ENCODE data around the gene RPN1. TPM values are rescaled to one million over a fixed set of nuclear protein-coding genes. Genes with fewer than 3 reads are reported as not detected.
A peak's percentile ranks its signal among the peaks of the same experiment; 100 is the strongest.

RPN1 gene
- total RNA-seq, 3 donors from 2014 or later (not counting 1 experiment from before 2014, with no cell fraction given) = 90.5 to 130 (median 92.1) TPM

- DNase-seq = no peak
- intact Hi-C loops (cut with micrococcal nuclease) = loop anchor here (10.0 kb wide), 1 partner anchor 631 kb away; the partner anchor contains the start of gene COPG1
- H3K9me3 ChIP-seq (ENCODE audit: control insufficient read depth, insufficient read depth, low read length) = no peaks in the 10 kb centered on the region
- Mint-ChIP-seq H3K36me3 (no peaks in the 10 kb centered on the region), H3K4me3 (no peak overlapping the region), H3K27ac (peak overlapping the region in 1 of 2 donors; percentile 35), H3K4me1 (peaks cover 17 to 34% of the 10 kb centered on the region in 2 donors), H3K27me3 (ENCODE audit: low read depth in 2 of 2) (no peaks in the 10 kb centered on the region), H3K9me3 (no peaks in the 10 kb centered on the region)
- H3K27me3 ChIP-seq (ENCODE audit: control insufficient read depth, insufficient read depth, low read length) = no peaks in the 10 kb centered on the region
- peaks cover 22% of the 10 kb centered on the region for H3K4me1 ChIP-seq (ENCODE audit: control insufficient read depth, insufficient read depth, low read length)
- no peak for ATAC-seq
- H3K27ac ChIP-seq (ENCODE audit: low read length) = no peak overlapping the region
- no peak overlapping the region for H3K4me3 ChIP-seq (ENCODE audit: low read length)
- WGBS (ENCODE audit: insufficient coverage) = 100% methylated on average over 1 of the region's 1 CpG
- TF ChIP-seq CTCF (IDR thresholded peaks at IDR 0.05) = no peak
- H3K36me3 ChIP-seq (ENCODE audit: control insufficient read depth, insufficient read depth, low read length) = peaks cover under 1% of the 10 kb centered on the region
Measured at GRCh38 chr3:128614076-128614475, 36.5 kb downstream of the RPN1 start.

GRCh38 chr3:128613083-128613829, 37.4 kb downstream of the RPN1 start:
- H3K27me3 ChIP-seq (ENCODE audit: control insufficient read depth, insufficient read depth, low read length) = no peaks in the 10 kb centered on the region
- ATAC-seq = no peak
- Mint-ChIP-seq H3K4me1 (peaks cover 9 to 26% of the 10 kb centered on the region in 2 donors), H3K27me3 (ENCODE audit: low read depth in 2 of 2) (no peaks in the 10 kb centered on the region), H3K9me3 (no peaks in the 10 kb centered on the region), H3K4me3 (no peak overlapping the region), H3K27ac (peak overlapping the region in 1 of 2 donors; percentile 35), H3K36me3 (no peaks in the 10 kb centered on the region)
- H3K9me3 ChIP-seq (ENCODE audit: control insufficient read depth, insufficient read depth, low read length) = no peaks in the 10 kb centered on the region
- H3K4me1 ChIP-seq (ENCODE audit: control insufficient read depth, insufficient read depth, low read length) = peaks cover 17% of the 10 kb centered on the region
- H3K27ac ChIP-seq (ENCODE audit: low read length) = no peak overlapping the region
- intact Hi-C loops (cut with micrococcal nuclease) = loop anchor here (10.0 kb wide), 1 partner anchor 632 kb away; the partner anchor contains the start of gene COPG1
- no peak for TF ChIP-seq CTCF (IDR thresholded peaks at IDR 0.05)
- WGBS (ENCODE audit: insufficient coverage) = 94% methylated on average over 16 of the region's 16 CpGs
- no peaks in the 10 kb centered on the region for H3K36me3 ChIP-seq (ENCODE audit: control insufficient read depth, insufficient read depth, low read length)
- no peak overlapping the region for H3K4me3 ChIP-seq (ENCODE audit: low read length)
- no peak for DNase-seq

- Histone ChIP-seq H3K4me1 (ENCODE audit: control insufficient read depth, insufficient read depth, low read length) (peaks cover 12% of the 10 kb centered on the region), H3K27me3 (ENCODE audit: control insufficient read depth, insufficient read depth, low read length) (no peaks in the 10 kb centered on the region), H3K27ac (ENCODE audit: low read length) (no peak overlapping the region), H3K4me3 (ENCODE audit: low read length) (no peak overlapping the region), H3K36me3 (ENCODE audit: control insufficient read depth, insufficient read depth, low read length) (no peaks in the 10 kb centered on the region), H3K9me3 (ENCODE audit: control insufficient read depth, insufficient read depth, low read length) (no peaks in the 10 kb centered on the region)
- no peaks in the 10 kb centered on the region for H3K9me3 Mint-ChIP-seq
- no peak overlapping the region for H3K27ac Mint-ChIP-seq
- intact Hi-C loops (cut with micrococcal nuclease) = loop anchor here (10.0 kb wide), 1 partner anchor 634 kb away; the partner anchor contains the start of gene COPG1
- DNase-seq = no peak
- WGBS (ENCODE audit: insufficient coverage) = 93% methylated on average over 13 of the region's 15 CpGs
- no peak for TF ChIP-seq CTCF (IDR thresholded peaks at IDR 0.05)
- no peak overlapping the region for H3K4me3 Mint-ChIP-seq
- no peaks in the 10 kb centered on the region for H3K27me3 Mint-ChIP-seq (ENCODE audit: low read depth in 2 of 2)
- H3K4me1 Mint-ChIP-seq = peaks cover 0 to 2% of the 10 kb centered on the region in 2 donors
- no peak for ATAC-seq
- H3K36me3 Mint-ChIP-seq = no peaks in the 10 kb centered on the region
Measured at GRCh38 chr3:128610451-128611070, 40.1 kb downstream of the RPN1 start.

Data from natural killer cell (primary cell).